GM21529 (cell line): ENCODE data around the gene MBNL2.

Experiments used
- ATAC-seq: cut with Tn5 transposase; IDR thresholded peaks from one replicate; pipeline ENCODE4 v1.9.1; 2021; ENCODE audit not compliant: unreplicated experiment

The MBNL2 gene

DNA sequence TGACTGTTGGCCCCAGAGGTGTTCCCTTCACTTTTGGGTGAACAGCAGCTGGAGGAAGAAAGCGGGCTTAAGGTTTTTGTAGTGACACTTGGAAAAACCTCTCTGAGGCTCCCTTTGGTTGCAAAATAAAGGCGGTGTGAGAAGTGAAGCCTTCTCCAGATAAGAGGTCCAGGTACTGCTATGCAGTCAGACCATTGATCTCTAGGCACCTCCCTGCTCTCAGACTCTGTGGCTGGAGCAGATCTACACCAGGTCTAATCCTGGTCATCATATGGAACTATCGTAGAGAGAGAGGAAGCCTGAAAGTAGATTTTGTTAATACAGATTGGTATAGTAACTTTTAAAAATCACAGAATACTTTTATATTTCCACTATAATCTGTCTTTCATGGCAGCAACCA, 47.5 kb downstream of the MBNL2 start:
- no peak for ATAC-seq

DNA sequence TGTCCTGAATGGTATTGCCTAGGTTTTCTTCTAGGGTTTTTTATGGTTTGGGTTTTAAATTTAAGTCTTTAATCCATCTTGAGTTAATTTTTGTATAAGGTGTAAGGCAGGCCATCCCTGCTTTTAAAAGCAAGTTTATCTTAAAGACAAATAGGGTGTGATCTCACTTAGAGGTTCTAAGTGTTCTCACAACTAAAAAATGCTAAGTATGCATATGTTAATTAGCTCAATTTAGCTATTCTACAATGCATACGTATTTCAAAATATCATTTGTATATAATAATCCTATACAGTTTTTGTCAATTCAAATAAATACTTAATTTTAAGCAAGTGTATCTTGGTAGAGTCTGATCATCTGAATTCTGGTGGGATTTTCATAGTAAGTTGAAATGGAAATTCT, 50.4 kb downstream of the MBNL2 start:
- ATAC-seq: no peak

- no peak for ATAC-seq
Measured at GRCh38 chr13:97273341-97273831, 51.3 kb downstream of the MBNL2 start.

- no peak for ATAC-seq
Measured at GRCh38 chr13:97274829-97275649, 52.9 kb downstream of the MBNL2 start.

DNA sequence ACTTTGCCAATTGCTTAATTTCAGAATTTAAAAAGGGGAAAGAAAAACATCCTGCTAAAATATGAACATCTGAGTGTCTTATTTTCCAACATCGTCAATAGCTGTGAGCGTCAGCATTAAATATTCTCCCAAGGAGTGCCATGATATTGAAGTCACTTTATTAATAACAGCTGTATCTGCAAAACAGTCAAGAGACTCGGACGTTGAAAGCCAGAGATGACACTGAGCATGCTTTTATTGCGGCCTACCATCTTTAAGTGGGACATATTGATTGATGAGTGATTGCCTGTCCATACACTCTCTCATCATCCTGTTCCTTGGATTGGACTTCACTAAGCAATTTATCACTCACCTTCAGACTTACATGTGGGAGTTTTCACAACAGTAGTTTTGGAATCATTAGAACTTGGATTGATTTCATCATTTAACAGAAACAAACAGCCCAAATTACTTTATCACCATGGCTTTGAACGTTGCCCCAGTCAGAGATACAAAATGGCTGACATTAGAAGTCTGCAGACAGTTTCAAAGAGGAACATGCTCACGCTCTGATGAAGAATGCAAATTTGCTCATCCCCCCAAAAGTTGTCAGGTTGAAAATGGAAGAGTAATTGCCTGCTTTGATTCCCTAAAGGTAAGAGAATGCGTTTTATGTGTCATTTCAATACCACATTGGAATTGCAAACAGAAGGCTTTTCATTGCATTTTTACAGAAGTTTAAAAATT, 53.8 kb downstream of the MBNL2 start:
- ATAC-seq: no peak

DNA sequence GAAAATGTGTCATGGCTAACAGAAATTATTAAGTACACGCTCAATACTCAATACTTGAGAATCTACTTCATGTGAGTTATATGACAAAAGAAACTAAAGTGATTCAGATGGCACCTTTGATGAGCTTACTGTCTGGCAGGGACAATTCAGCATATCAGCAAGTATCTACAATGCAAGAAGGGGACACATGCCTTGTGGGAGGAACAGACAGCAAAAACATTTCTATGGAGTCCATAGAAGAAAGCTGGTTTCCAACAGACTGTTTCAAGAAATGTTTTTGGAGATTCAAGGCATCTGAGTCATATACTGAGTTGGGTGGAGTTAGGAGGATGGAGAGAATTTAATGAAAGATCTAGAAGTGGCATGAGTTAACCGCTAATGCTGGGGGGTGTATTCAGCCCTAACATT, 54.7 kb downstream of the MBNL2 start:
- ATAC-seq: no peak

DNA sequence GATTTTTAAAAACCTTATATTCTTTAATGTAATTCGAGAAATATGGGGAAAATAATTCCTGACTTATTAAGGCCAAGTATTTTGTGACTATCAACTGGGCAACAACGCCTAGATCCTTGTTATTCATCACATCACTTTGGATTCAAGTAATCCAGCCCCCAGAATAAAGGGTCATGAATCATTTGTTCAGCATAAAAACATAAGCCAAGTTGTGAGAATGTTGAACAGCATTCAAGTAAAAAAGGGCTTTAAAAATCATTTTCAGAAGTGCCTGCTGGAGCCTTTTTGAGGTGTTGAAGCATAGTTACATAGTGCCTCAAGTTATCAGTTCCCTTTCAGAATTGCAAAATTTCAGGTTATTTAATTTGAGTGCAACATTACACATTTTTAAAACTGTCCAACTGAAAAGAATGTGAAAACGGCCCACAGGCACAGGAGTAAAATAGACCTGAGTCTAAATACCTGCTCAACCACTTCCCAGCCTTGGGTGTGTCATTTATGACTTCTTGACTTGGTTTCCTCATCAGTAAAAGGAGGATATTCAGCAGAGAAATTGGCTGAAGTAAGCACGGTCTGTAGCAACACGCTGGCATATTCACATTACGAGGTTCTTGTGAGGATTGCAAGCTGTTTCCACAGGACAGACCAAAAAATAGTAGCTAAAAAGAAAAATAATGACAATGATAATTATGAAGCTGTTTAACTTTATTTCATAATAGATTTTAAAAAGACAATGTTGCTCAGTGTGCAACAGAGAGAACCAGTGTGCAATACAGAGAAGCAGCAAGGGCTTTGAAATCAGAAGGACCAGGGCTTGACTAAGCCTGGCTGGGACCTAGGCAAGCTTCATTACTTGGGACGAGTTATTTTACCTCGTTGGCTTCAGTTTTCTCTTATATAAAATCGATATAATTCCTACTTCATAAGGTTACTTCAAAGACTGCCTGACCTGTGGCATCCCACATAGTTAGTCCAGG, 56.6 kb downstream of the MBNL2 start:
- no peak for ATAC-seq

- no peak for ATAC-seq
Measured at GRCh38 chr13:97279913-97280312, 57.8 kb downstream of the MBNL2 start.

- no peak for ATAC-seq
Measured at GRCh38 chr13:97280478-97280877, 58.3 kb downstream of the MBNL2 start.

GRCh38 chr13:97281028-97281427, 58.9 kb downstream of the MBNL2 start:
- ATAC-seq: no peak

GRCh38 chr13:97282705-97283104, 60.6 kb downstream of the MBNL2 start:
- no peak for ATAC-seq

DNA sequence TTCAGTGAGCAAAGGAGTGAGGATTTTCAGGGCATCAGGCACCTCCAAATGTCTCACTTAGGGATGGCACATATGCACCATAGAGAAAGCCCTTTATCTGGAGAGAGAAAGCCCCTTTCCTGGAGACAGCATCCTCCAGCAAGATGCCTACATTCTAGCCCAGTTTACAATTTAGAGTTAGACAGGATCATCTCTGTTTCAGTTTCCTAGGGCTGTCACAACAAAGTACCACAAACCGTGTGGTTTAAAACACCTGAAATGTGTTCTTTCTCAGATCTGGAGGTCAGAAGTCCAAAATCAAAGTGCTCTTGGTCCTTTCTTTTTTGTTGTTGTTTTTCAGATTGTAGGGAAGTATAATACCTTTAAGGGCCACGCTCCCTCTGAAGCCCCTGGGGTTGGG, 61.8 kb downstream of the MBNL2 start:
- no peak for ATAC-seq

GRCh38 chr13:97284558-97284957, 62.4 kb downstream of the MBNL2 start:
- ATAC-seq: no peak

- no peak for ATAC-seq
Measured at GRCh38 chr13:97285221-97285955, 63.3 kb downstream of the MBNL2 start.

GRCh38 chr13:97286317-97287046, 64.3 kb downstream of the MBNL2 start:
- no peak for ATAC-seq

- no peak for ATAC-seq
Measured at GRCh38 chr13:97287047-97287383, 64.9 kb downstream of the MBNL2 start.

DNA sequence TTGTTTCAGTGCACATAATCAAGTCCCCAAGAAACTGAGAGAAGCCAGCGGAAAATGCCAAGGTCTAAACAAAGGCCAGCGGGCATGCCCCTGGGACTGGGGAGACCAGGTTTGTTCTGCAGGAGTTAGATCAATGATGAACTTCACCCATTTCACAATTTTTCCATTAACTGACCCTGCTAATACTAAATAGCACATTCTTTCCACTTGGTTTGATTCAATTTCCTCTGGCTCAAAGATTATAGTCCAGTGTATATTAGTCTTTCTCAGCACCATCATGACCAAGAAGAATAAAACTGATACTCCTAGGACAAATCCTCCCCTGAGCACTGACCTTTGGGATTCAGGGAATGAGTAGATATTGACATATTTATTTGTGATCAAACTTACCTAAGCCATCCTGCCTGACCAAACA, 66.4 kb downstream of the MBNL2 start:
- ATAC-seq: no peak

GRCh38 chr13:97289514-97290298, 67.6 kb downstream of the MBNL2 start:
- no peak for ATAC-seq
